NT2/D1 (cell line): ENCODE results near the gene IRF3.

Experiments used
- YY1 ChIP-seq: IDR thresholded peaks from 2 replicates; pipeline ENCODE4 v1.6.1; 2011; ENCODE audit not compliant: insufficient read length, insufficient read depth
- ZNF274 ChIP-seq: IDR thresholded peaks from 2 replicates; pipeline ENCODE4 v1.6.1; 2011; ENCODE audit warnings: mild to moderate bottlenecking, low read depth, low read length

GRCh38 chr19:49676784-49677230, 11.2 kb upstream of the IRF3 start:
- no peak for TF ChIP-seq YY1
- no peak for TF ChIP-seq ZNF274
